ENCODE data around the gene ABCG1. TPM values are rescaled to one million over a fixed set of nuclear protein-coding genes. Genes with fewer than 3 reads are reported as not detected.

ABCG1 gene
- polyA plus RNA-seq, 1 donor from 2014 or later = 14.2 TPM

- H3K79me2 ChIP-seq (replicated peaks; ENCODE audit: insufficient read depth, low read length) = no peaks in the 10 kb centered on the region
- no peaks in the 10 kb centered on the region for H3K9me2 ChIP-seq (ENCODE audit: insufficient read depth, low read length)
- TF ChIP-seq TAF1 (IDR thresholded peaks at IDR 0.05; ENCODE audit: low read depth) (no peak), EP300 (conservative IDR thresholded peaks at IDR 0.05; ENCODE audit: poor library complexity, severe bottlenecking) (no peak), EZH2 (IDR thresholded peaks at IDR 0.05; ENCODE audit: borderline replicate concordance, insufficient read depth, low read length, poor library complexity, severe bottlenecking) (no peak), REST (IDR thresholded peaks at IDR 0.05; ENCODE audit: borderline replicate concordance) (no peak), CTCF (IDR thresholded peaks at IDR 0.05; ENCODE audit: poor library complexity, severe bottlenecking) (no peak), RAD21 (conservative IDR thresholded peaks at IDR 0.05) (no peak), POLR2AphosphoS5 (IDR thresholded peaks at IDR 0.05) (no peak), MXI1 (conservative IDR thresholded peaks at IDR 0.05; ENCODE audit: poor library complexity, severe bottlenecking) (no peak), SMC3 (conservative IDR thresholded peaks at IDR 0.05; ENCODE audit: poor library complexity) (no peak)
- no peaks in the 10 kb centered on the region for H3K36me3 ChIP-seq (ENCODE audit: insufficient read depth, low read length)
- no peak overlapping the region for H2AFZ ChIP-seq (ENCODE audit: low read depth, low read length)
- no peak overlapping the region for H3K9ac ChIP-seq (ENCODE audit: low read length)
- no peak overlapping the region for H3K4me2 ChIP-seq (ENCODE audit: low read length)
- no peaks in the 10 kb centered on the region for H4K20me1 ChIP-seq (ENCODE audit: insufficient read depth)
- H3K4me3 ChIP-seq (ENCODE audit: low read length) = no peak overlapping the region
- H3K27me3 ChIP-seq (ENCODE audit: insufficient read depth, low read depth, low read length) = no peaks in the 10 kb centered on the region
- no peaks in the 10 kb centered on the region for H3F3A ChIP-seq (ENCODE audit: insufficient read depth, low read length, poor library complexity, severe bottlenecking)
- H3K9me3 ChIP-seq (ENCODE audit: low read length) = peaks cover 6% of the 10 kb centered on the region
- H3K27ac ChIP-seq (ENCODE audit: low read length) = no peak overlapping the region
Measured at GRCh38 chr21:42332557-42333317, 113.8 kb downstream of the ABCG1 start.

- H3K4me3 ChIP-seq (ENCODE audit: low read length) = no peak overlapping the region
- no peaks in the 10 kb centered on the region for H3K36me3 ChIP-seq (ENCODE audit: insufficient read depth, low read length)
- no peaks in the 10 kb centered on the region for H3K27me3 ChIP-seq (ENCODE audit: insufficient read depth, low read depth, low read length)
- H3K79me2 ChIP-seq (replicated peaks; ENCODE audit: insufficient read depth, low read length) = no peaks in the 10 kb centered on the region
- no peak overlapping the region for H3K27ac ChIP-seq (ENCODE audit: low read length)
- H3K9me3 ChIP-seq (ENCODE audit: low read length) = peaks cover 6% of the 10 kb centered on the region
- no peaks in the 10 kb centered on the region for H3K9me2 ChIP-seq (ENCODE audit: insufficient read depth, low read length)
- no peak overlapping the region for H3K4me2 ChIP-seq (ENCODE audit: low read length)
- H2AFZ ChIP-seq (ENCODE audit: low read depth, low read length) = no peak overlapping the region
- no peak overlapping the region for H3K9ac ChIP-seq (ENCODE audit: low read length)
- H4K20me1 ChIP-seq (ENCODE audit: insufficient read depth) = no peaks in the 10 kb centered on the region
- TF ChIP-seq POLR2AphosphoS5 (IDR thresholded peaks at IDR 0.05) (no peak), RAD21 (conservative IDR thresholded peaks at IDR 0.05) (no peak), MXI1 (conservative IDR thresholded peaks at IDR 0.05; ENCODE audit: poor library complexity, severe bottlenecking) (no peak), EZH2 (IDR thresholded peaks at IDR 0.05; ENCODE audit: borderline replicate concordance, insufficient read depth, low read length, poor library complexity, severe bottlenecking) (no peak), TAF1 (IDR thresholded peaks at IDR 0.05; ENCODE audit: low read depth) (no peak), REST (IDR thresholded peaks at IDR 0.05; ENCODE audit: borderline replicate concordance) (no peak), EP300 (conservative IDR thresholded peaks at IDR 0.05; ENCODE audit: poor library complexity, severe bottlenecking) (no peak), SMC3 (conservative IDR thresholded peaks at IDR 0.05; ENCODE audit: poor library complexity) (no peak), CTCF (IDR thresholded peaks at IDR 0.05; ENCODE audit: poor library complexity, severe bottlenecking) (no peak)
- no peaks in the 10 kb centered on the region for H3F3A ChIP-seq (ENCODE audit: insufficient read depth, low read length, poor library complexity, severe bottlenecking)
Measured at GRCh38 chr21:42336054-42336453, 117.1 kb downstream of the ABCG1 start.
